GM21447 (cell line): ENCODE data around the gene RAMACL.
"Not testable (repeated sequence)": the region's sequence is repeated elsewhere in the genome, so short reads cannot be mapped to it uniquely, and the experiment has no call there.

Experiments used
- ATAC-seq: cut with Tn5 transposase; IDR thresholded peaks from one replicate; pipeline ENCODE4 v1.9.1; 2021; ENCODE audit not compliant: unreplicated experiment

Gene RAMACL

DNA sequence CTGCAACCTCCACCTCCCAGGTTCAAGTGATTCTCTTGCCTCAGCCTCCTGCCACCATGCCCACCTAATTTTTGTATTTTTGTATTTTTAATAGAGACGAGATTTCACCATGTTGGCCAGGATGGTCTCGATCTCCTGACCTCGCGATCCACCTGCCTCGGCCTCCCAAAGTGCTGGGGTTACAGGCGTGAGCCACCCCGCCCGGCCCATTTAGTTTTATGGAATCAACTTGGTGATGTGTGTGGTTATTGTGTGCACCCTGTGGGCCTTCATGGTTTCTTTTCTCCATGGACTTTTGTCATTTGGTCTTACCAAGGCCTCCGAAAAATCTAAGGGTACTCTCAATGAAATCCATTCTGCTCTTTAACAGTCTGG is 47.5 kb downstream of the RAMACL start:
- ATAC-seq, result not testable (repeated sequence)

- ATAC-seq, result no peak
Observed at GRCh38 chr6:166538297-166539010, 48.0 kb downstream of the RAMACL start.

- ATAC-seq, result no peak
Observed at GRCh38 chr6:166534658-166535406, 51.6 kb downstream of the RAMACL start.

GRCh38 chr6:166533205-166533824 is 53.2 kb downstream of the RAMACL start:
- ATAC-seq, result no peak
